Measurements from ENCODE around the gene SEC24D. TPM values are rescaled to one million over a fixed set of nuclear protein-coding genes. Genes with fewer than 3 reads are reported as not detected.

SEC24D gene
- total RNA-seq, 1 experiment from 2014 or later = 61.5 TPM

- H4K91ac ChIP-seq (ENCODE audit: insufficient read length, low read depth, low read length) = no peak overlapping the region
- no CpG with 5 or more reads among the region's 4 CpGs for WGBS (ENCODE audit: extremely low coverage, insufficient read length, low lambda C conversion rate)
- H3K56ac ChIP-seq (ENCODE audit: insufficient read length, low read depth, low read length) = no peak overlapping the region
- H4K8ac ChIP-seq (replicated peaks; ENCODE audit: insufficient read length, low read depth, low read length) = no peak overlapping the region
- H3K18ac ChIP-seq (ENCODE audit: insufficient read length, low read depth, low read length) = no peak overlapping the region
- no peaks in the 10 kb centered on the region for H3K79me1 ChIP-seq (ENCODE audit: insufficient read depth, low read depth, low read length, poor library complexity, severe bottlenecking)
- no peak overlapping the region; the same call in 1 of the 2 replicates for H3K4ac ChIP-seq (ENCODE audit: low read depth, low read length)
- no peak overlapping the region for H2BK120ac ChIP-seq (ENCODE audit: low read depth, low read length, poor library complexity, severe bottlenecking)
- H3K27ac Mint-ChIP-seq = no peak overlapping the region
- peaks cover 6% of the 10 kb centered on the region; the same call in 1 of the 2 replicates for H3K79me2 ChIP-seq (ENCODE audit: insufficient read depth, low read length)
- no peak overlapping the region for H3T11ph ChIP-seq (ENCODE audit: low read length)
- DNase-seq = no peak
- peak overlapping the region; percentile 93 for H3K27ac ChIP-seq (ENCODE audit: insufficient read length, low read depth, low read length)
- peak overlapping the region; percentile 96 for H3K4me2 ChIP-seq (ENCODE audit: insufficient read depth, insufficient read length, low read length)
- no peaks in the 10 kb centered on the region for H3K9me3 Mint-ChIP-seq
- H2AFZ ChIP-seq (ENCODE audit: low read length) = no peak overlapping the region
- H3K36me3 Mint-ChIP-seq (ENCODE audit: insufficient read depth in 1 of 3, low read depth in 3 of 3) = peaks cover 9 to 15% (median 12%) of the 10 kb centered on the region in 3 experiments; a peak in 6 of 7 replicates
- no peak overlapping the region for H2BK5ac ChIP-seq (ENCODE audit: insufficient read length, low read length)
- H3K4me1 ChIP-seq (ENCODE audit: insufficient read depth, low read length) = peaks cover 7% of the 10 kb centered on the region; the same call in 1 of the 2 replicates
- H3K4me1 Mint-ChIP-seq = peaks cover 21 to 32% of the 10 kb centered on the region in 2 experiments
- no peak for TF ChIP-seq CTCF (conservative IDR thresholded peaks at IDR 0.05)
- H2BK12ac ChIP-seq (ENCODE audit: insufficient read length, low read depth, low read length) = no peak overlapping the region
- peaks cover 3% of the 10 kb centered on the region for H4K20me1 ChIP-seq (ENCODE audit: control insufficient read depth, insufficient read depth, insufficient read length)
- H3K23ac ChIP-seq (ENCODE audit: insufficient read length, low read depth, low read length) = no peak overlapping the region
- H2AK5ac ChIP-seq (ENCODE audit: insufficient read length, low read length) = no peak overlapping the region
- H2BK20ac ChIP-seq (ENCODE audit: low read depth, low read length, poor library complexity, severe bottlenecking) = no peak overlapping the region
- peak overlapping the region; percentile 78 for H3K9ac ChIP-seq (ENCODE audit: extremely low read depth, insufficient read length, low read length)
- no peaks in the 10 kb centered on the region for H3K27me3 Mint-ChIP-seq (ENCODE audit: low read depth)
- H3K27me3 ChIP-seq (ENCODE audit: insufficient read depth, low read length) = no peaks in the 10 kb centered on the region
- H3K4me3 Mint-ChIP-seq = peak overlapping the region; percentile 86 to 98; a peak in 4 of 5 replicates
- no peak overlapping the region for H4K5ac ChIP-seq (ENCODE audit: insufficient read length, low read depth, low read length)
- no peak overlapping the region for H3K14ac ChIP-seq (ENCODE audit: insufficient read depth, low read length)
- H3K9me3 ChIP-seq (ENCODE audit: control insufficient read depth, low read depth, low read length) = no peaks in the 10 kb centered on the region
- peaks cover 15% of the 10 kb centered on the region for H3K23me2 ChIP-seq (ENCODE audit: insufficient read length, low read depth, low read length, poor library complexity, severe bottlenecking)
- H2BK15ac ChIP-seq (ENCODE audit: low read depth, low read length) = no peak overlapping the region
These were observed 1.2 kb upstream of the SEC24D start for GRCh38 chr4:118837121-118837507.
